Endothelial cell of umbilical vein (primary cell): ENCODE data around the gene FGF10. TPM values are rescaled to one million over a fixed set of nuclear protein-coding genes. Genes with fewer than 3 reads are reported as not detected.

Experiments
- BruUV-seq: library from RNA; stranded (reverse); fragments of 400-500 nt; replicated peaks from 2 replicates; lab custom pipeline; 2021; lab: Mats Ljungman, UMichigan
- CTCF ChIA-PET: fragments of 300-600, 350-600 bp; sonication (Branson Sonifier 250); formaldehyde crosslinking; loops from one replicate; lab custom pipeline; 2021; ENCODE audit warnings: antibody characterized with exemption, inconsistent platforms; lab: Charles Lee
- POLR2A ChIA-PET: fragments of 300-600, 350-600 bp; sonication (Branson Sonifier 250); formaldehyde crosslinking; loops from one replicate; lab custom pipeline; 2021; ENCODE audit warnings: antibody characterized with exemption, inconsistent platforms; lab: Charles Lee
- DNase-seq: peaks from one replicate; pipeline ENCODE4 v3.0.0-alpha.2; 2011; ENCODE audit warnings: low read depth, low spot score
- FAIRE-seq: peaks from 2 replicates; lab custom pipeline; 2011; peaks lifted over from hg19 to GRCh38; lab: Jason Lieb, UNC
- H2AFZ ChIP-seq: 2 replicates; pipeline ENCODE4 v1.6.0; 2012; ENCODE audit warnings: low read depth, low read length, control low read depth, inconsistent platforms
- H3K27ac ChIP-seq: 2 replicates; pipeline ENCODE4 v1.5.1; 2011; ENCODE audit warnings: low read depth, mild to moderate bottlenecking, control low read depth, low read length, moderate library complexity; ENCODE audit not compliant: insufficient read depth
- H3K27me3 ChIP-seq, 2 experiments: 2 replicates each; pipeline versions ENCODE4 v1.6.0 to v1.6.1; 2011; ENCODE audit warnings: low read length in 2 of 2, mixed read lengths in 1 of 2; ENCODE audit not compliant: control insufficient read depth in 2 of 2, insufficient read depth in 2 of 2
- H3K36me3 ChIP-seq, 2 experiments: 2 replicates in 1 of 2; 3 replicates in 1 of 2; pipeline ENCODE4 v1.5.1; 2011; ENCODE audit warnings: low read length in 2 of 2, mild to moderate bottlenecking in 1 of 2, moderate library complexity in 1 of 2; ENCODE audit not compliant: control insufficient read depth in 2 of 2, insufficient read depth in 2 of 2; ENCODE audit errors: extremely low read depth in 1 of 2
- H3K4me1 ChIP-seq: 3 replicates; pipeline ENCODE4 v1.5.1; 2011; ENCODE audit warnings: mild to moderate bottlenecking, low read length; ENCODE audit not compliant: control insufficient read depth, insufficient read depth; ENCODE audit errors: extremely low read depth
- H3K4me2 ChIP-seq: 2 replicates; pipeline ENCODE4 v1.6.1; 2011; ENCODE audit warnings: low read length, control low read depth, mixed read lengths; ENCODE audit not compliant: insufficient read depth
- H3K4me3 ChIP-seq, 3 experiments: fragments of 200-600 bp in 1 of 3; sonication (generic), shearing (Covaris generic) in 1 of 3; replicated peaks in 1 of 3; 2 replicates each; pipeline ENCODE4 v1.5.1; 2011 to 2016; ENCODE audit warnings: control low read depth in 3 of 3, low read length in 3 of 3, mild to moderate bottlenecking in 2 of 3, inconsistent platforms in 1 of 3, low read depth in 1 of 3, moderate library complexity in 1 of 3; ENCODE audit not compliant: insufficient read depth in 1 of 3
- H3K79me2 ChIP-seq: 2 replicates; pipeline ENCODE4 v1.6.0; 2012; ENCODE audit warnings: low read length, inconsistent platforms; ENCODE audit not compliant: control insufficient read depth, insufficient read depth
- H3K9ac ChIP-seq: replicated peaks from 2 replicates; pipeline ENCODE3; 2011; ENCODE audit warnings: low read length, control low read depth; ENCODE audit not compliant: insufficient read depth; ENCODE audit errors: extremely low read depth
- H3K9me1 ChIP-seq: replicated peaks from 3 replicates; pipeline ENCODE4 v1.6.0; 2011; ENCODE audit warnings: mild to moderate bottlenecking, low read length; ENCODE audit not compliant: control insufficient read depth, insufficient read depth; ENCODE audit errors: extremely low read depth
- H3K9me3 ChIP-seq: replicated peaks from 2 replicates; pipeline ENCODE4 v1.5.1; 2012; ENCODE audit warnings: low read length, inconsistent platforms; ENCODE audit not compliant: control insufficient read depth, insufficient read depth
- H4K20me1 ChIP-seq: replicated peaks from 2 replicates; pipeline ENCODE3; 2011; ENCODE audit warnings: mild to moderate bottlenecking, low read length; ENCODE audit not compliant: control insufficient read depth, insufficient read depth; ENCODE audit errors: extremely low read depth
- CTCF ChIP-seq, 2 donors: IDR thresholded peaks; 1 replicate in 1 of 2; 2 replicates in 1 of 2; pipeline ENCODE4 v1.5.1; 2011; ENCODE audit warnings: low read length in 2 of 2, mild to moderate bottlenecking in 2 of 2, moderate library complexity in 2 of 2, control low read depth in 1 of 2, inconsistent platforms in 1 of 2, low read depth in 1 of 2; ENCODE audit not compliant: insufficient read depth in 1 of 2; ENCODE audit errors: extremely low read depth in 1 of 2
- EZH2 ChIP-seq: IDR thresholded peaks from 2 replicates; pipeline ENCODE4 v1.6.1; 2012; ENCODE audit warnings: borderline replicate concordance, low read depth, mild to moderate bottlenecking, moderate library complexity, low read length, inconsistent platforms; ENCODE audit not compliant: severe bottlenecking
- FOS ChIP-seq: IDR thresholded peaks from 2 replicates; pipeline ENCODE4 v1.6.1; 2011; ENCODE audit warnings: mild to moderate bottlenecking, low read length, moderate library complexity, borderline replicate concordance; ENCODE audit not compliant: insufficient read depth
- GATA2 ChIP-seq: IDR thresholded peaks from 2 replicates; pipeline ENCODE4 v1.7.0; 2011; ENCODE audit warnings: low read depth, mild to moderate bottlenecking, moderate library complexity, mixed read lengths, low read length; ENCODE audit not compliant: insufficient read length, insufficient read depth
- JUN ChIP-seq: IDR thresholded peaks from 2 replicates; pipeline ENCODE4 v1.6.1; 2011; ENCODE audit warnings: borderline replicate concordance, low read depth; ENCODE audit not compliant: insufficient read length, insufficient read depth
- MAX ChIP-seq: IDR thresholded peaks from 2 replicates; pipeline ENCODE4 v1.6.1; 2011; ENCODE audit not compliant: insufficient read depth, insufficient read length
- MYC ChIP-seq: IDR thresholded peaks from one replicate; pipeline ENCODE4 v1.6.1; 2011; ENCODE audit warnings: mild to moderate bottlenecking, low read depth, low read length
- POLR2A ChIP-seq: IDR thresholded peaks from 2 replicates; pipeline ENCODE4 v1.6.1; 2012; ENCODE audit warnings: low read depth, mild to moderate bottlenecking, control low read depth, low read length
- POLR2AphosphoS5 ChIP-seq: IDR thresholded peaks from 2 replicates; pipeline ENCODE4 v1.6.1; 2012; ENCODE audit warnings: low read depth, mild to moderate bottlenecking, control low read depth, low read length, moderate library complexity; ENCODE audit not compliant: insufficient read depth
- dilution Hi-C: fragments of 300-500 bp; cut with MboI; formaldehyde crosslinking; loops from one replicate; pipeline ENCODE4 v1.15.0; 2019; ENCODE audit warnings: low sequenced_read_pairs; ENCODE audit not compliant: extremely low pct_ligation_motif_present
- intact Hi-C: fragments of 100-400 bp; cut with micrococcal nuclease; formaldehyde crosslinking; loops from one replicate; pipeline ENCODE4 v1.10.0; 2022
- polyA plus RNA-seq, 4 experiments: library from polyadenylated mRNA; depleted of rRNA in 3 of 4; stranded (reverse) in 3 of 4; unstranded in 1 of 4; fragments of >200 nt; gene quantifications; 2 replicates each; pipeline versions ENCODE4 v1.2.1 to v1.2.3, GENCODE V29; 2011 to 2012; ENCODE audit warnings: missing spikeins in 1 of 4
- total RNA-seq: library from RNA; stranded (reverse); gene quantifications from 2 replicates; pipeline ENCODE4 v1.2.3, GENCODE V29; 2021

Gene FGF10
- total and polyA plus RNA-seq, 2 donors (not counting 3 experiments of a cell fraction or from before 2014, with no cell fraction given): not detected

- Histone ChIP-seq H3K79me2 (no peaks in the 10 kb centered on the region), H4K20me1 (no peaks in the 10 kb centered on the region), H3K4me2 (peak overlapping the region; percentile 81), H3K9me3 (no peaks in the 10 kb centered on the region), H3K27ac (no peak overlapping the region), H3K9ac (no peak overlapping the region), H3K36me3 (no peaks in the 10 kb centered on the region), H3K9me1 (no peaks in the 10 kb centered on the region), H3K4me3 (no peak overlapping the region), H3K4me1 (peaks cover 6% of the 10 kb centered on the region), H2AFZ (no peak overlapping the region), H3K27me3 (peaks cover 29 to 39% of the 10 kb centered on the region in 2 experiments)
- ChIA-PET POLR2A (no interaction called here), CTCF (no interaction called here)
- intact Hi-C loops: no loop called here
- BruUV-seq: no TSS peak
- no peak for TF ChIP-seq CTCF (IDR thresholded peaks at IDR 0.05; ENCODE audit: extremely low read depth in 1 of 2, insufficient read depth in 1 of 2, low read depth in 1 of 2, low read length in 2 of 2)
- TF ChIP-seq MAX: no peak
- TF ChIP-seq POLR2A: no peak
- DNase-seq: no peak
- dilution Hi-C loops: no loop called here
- no peak for FAIRE-seq
Measured at GRCh38 chr5:44390351-44390750, 1.1 kb upstream of the FGF10 start.

GRCh38 chr5:44389823-44390143 is 563 bp upstream of the FGF10 start:
- H3K36me3 ChIP-seq: no peaks in the 10 kb centered on the region
- intact Hi-C loops: no loop called here
- H3K79me2 ChIP-seq: no peaks in the 10 kb centered on the region

More at GRCh38 chr5:44389823-44390143, 563 bp upstream of the FGF10 start:
- DNase-seq (peak; percentile 13), FAIRE-seq (no peak)
- Histone ChIP-seq H4K20me1 (no peaks in the 10 kb centered on the region), H2AFZ (peak overlapping the region; percentile 2), H3K27me3 (peaks cover 29 to 39% of the 10 kb centered on the region in 2 experiments), H3K9ac (no peak overlapping the region), H3K27ac (no peak overlapping the region), H3K4me2 (peak overlapping the region; percentile 81), H3K4me3 (peak overlapping the region in 2 of 3 experiments; percentile 14 to 28), H3K9me3 (no peaks in the 10 kb centered on the region), H3K9me1 (no peaks in the 10 kb centered on the region), H3K4me1 (peaks cover 6% of the 10 kb centered on the region)
- dilution Hi-C loops: no loop called here
- ChIA-PET POLR2A (no interaction called here), CTCF (no interaction called here)
- BruUV-seq: no TSS peak
- TF ChIP-seq EZH2: no peak
- TF ChIP-seq POLR2A: no peak
- TF ChIP-seq MYC: no peak
- no peak for TF ChIP-seq CTCF (IDR thresholded peaks at IDR 0.05; ENCODE audit: extremely low read depth in 1 of 2, insufficient read depth in 1 of 2, low read depth in 1 of 2, low read length in 2 of 2)
- no peak for TF ChIP-seq FOS
- TF ChIP-seq MAX: no peak
- TF ChIP-seq JUN: no peak
- no peak for TF ChIP-seq POLR2AphosphoS5
- no peak for TF ChIP-seq GATA2
